Measurements from ENCODE around the gene ZNF200. TPM values are rescaled to one million over a fixed set of nuclear protein-coding genes. Genes with fewer than 3 reads are reported as not detected.
"Not testable (repeated sequence)": the region's sequence is repeated elsewhere in the genome, so short reads cannot be mapped to it uniquely, and the experiment has no call there.

The ZNF200 gene
- total RNA-seq, 4 donors from 2014 or later = 2.2 to 5.7 (median 3.9) TPM

GRCh38 chr16:3281222-3281820, 46.4 kb upstream of the ZNF200 start:
- 88 to 93% methylated on average over 6 of the region's 6 CpGs for WGBS, 2 donors
- intact Hi-C loops (cut with DNase I; ENCODE audit: low total_unique reads) = no loop called here
- TF ChIP-seq CTCF (IDR thresholded peaks at IDR 0.05) (no peak), POLR2A (IDR thresholded peaks at IDR 0.05) (no peak)
- no peak overlapping the region for H3K4me3 ChIP-seq (ENCODE audit: low read depth, poor library complexity, severe bottlenecking)
- DNase-seq (ENCODE audit: low spot score in 2 of 2) = no peak

DNA sequence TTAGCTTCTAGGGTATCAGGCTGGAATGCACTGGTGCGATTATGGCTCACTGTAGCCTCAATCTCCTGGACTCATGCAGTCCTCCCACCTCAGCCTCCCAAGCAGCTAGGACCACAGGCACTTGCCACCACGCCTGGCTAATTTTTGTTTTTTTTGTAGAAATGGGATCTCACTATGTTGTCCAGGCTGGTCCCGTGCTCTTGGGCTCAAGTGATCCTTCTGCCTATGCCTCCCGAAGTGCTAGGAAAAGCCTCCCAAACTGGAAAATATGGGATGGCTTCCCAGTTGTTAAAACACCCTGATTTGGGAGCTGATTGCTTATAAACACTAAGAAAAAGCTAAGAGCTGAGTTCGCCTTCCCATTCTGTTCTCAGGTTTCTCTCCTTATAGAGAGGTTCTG, 41.7 kb upstream of the ZNF200 start:
- DNase-seq (ENCODE audit: low spot score in 2 of 2) = no peak
- 85 to 86% methylated on average over 5 of the region's 5 CpGs for WGBS, 2 donors
- TF ChIP-seq CTCF (IDR thresholded peaks at IDR 0.05) = no peak
- TF ChIP-seq POLR2A (IDR thresholded peaks at IDR 0.05) = no peak
- H3K4me3 ChIP-seq (ENCODE audit: low read depth, poor library complexity, severe bottlenecking) = no peak overlapping the region
- intact Hi-C loops (cut with DNase I; ENCODE audit: low total_unique reads) = no loop called here

GRCh38 chr16:3274947-3275346, 40.0 kb upstream of the ZNF200 start:
- intact Hi-C loops (cut with DNase I; ENCODE audit: low total_unique reads) = no loop called here
- no peak for DNase-seq (ENCODE audit: low spot score in 2 of 2)
- no peak for TF ChIP-seq CTCF (IDR thresholded peaks at IDR 0.05)
- no peak overlapping the region for H3K4me3 ChIP-seq (ENCODE audit: low read depth, poor library complexity, severe bottlenecking)

- WGBS, 2 donors = 53 to 57% methylated on average over 4 of the region's 4 CpGs
- H3K4me3 ChIP-seq (ENCODE audit: low read depth, poor library complexity, severe bottlenecking) = no peak overlapping the region
- intact Hi-C loops (cut with DNase I; ENCODE audit: low total_unique reads) = no loop called here
- TF ChIP-seq POLR2A (IDR thresholded peaks at IDR 0.05) (no peak), CTCF (IDR thresholded peaks at IDR 0.05) (no peak)
- DNase-seq (ENCODE audit: low spot score in 2 of 2) = no peak
Measured at GRCh38 chr16:3274490-3274889, 39.5 kb upstream of the ZNF200 start.

DNA sequence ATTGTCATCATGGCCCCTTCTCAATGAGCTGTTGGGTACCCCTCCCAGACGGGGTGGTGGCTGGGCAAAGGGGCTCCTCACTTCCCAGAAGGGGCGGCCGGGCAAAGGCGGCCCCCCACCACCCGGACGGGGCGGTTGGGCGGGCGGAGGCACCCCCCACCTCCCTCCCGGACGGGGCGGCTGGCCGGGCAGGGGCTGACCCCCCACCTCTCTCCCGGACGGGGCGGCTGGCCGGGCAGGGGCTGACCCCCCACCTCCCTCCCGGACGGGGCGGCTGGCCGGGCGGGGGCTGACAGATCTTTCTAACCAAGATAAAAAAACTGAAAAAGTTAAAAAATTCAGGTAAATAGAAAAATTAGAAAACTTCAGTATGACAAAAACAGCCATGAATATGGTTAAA, 36.3 kb upstream of the ZNF200 start:
- DNase-seq (ENCODE audit: low spot score in 2 of 2); intact Hi-C loops (cut with DNase I; ENCODE audit: low total_unique reads); H3K4me3 ChIP-seq (ENCODE audit: low read depth, poor library complexity, severe bottlenecking): not testable (repeated sequence)
- 94 to 97% methylated on average over 22 of the region's 22 CpGs for WGBS, 2 donors

GRCh38 chr16:3270718-3271117, 35.8 kb upstream of the ZNF200 start:
- DNase-seq (ENCODE audit: low spot score in 2 of 2); H3K4me3 ChIP-seq (ENCODE audit: low read depth, poor library complexity, severe bottlenecking); intact Hi-C loops (cut with DNase I; ENCODE audit: low total_unique reads): not testable (repeated sequence)
- WGBS, 2 donors = 84 to 86% methylated on average over 5 of the region's 5 CpGs

- 79 to 88% methylated on average over 1 of the region's 1 CpG for WGBS, 2 donors
- no peak overlapping the region for H3K4me3 ChIP-seq (ENCODE audit: low read depth, poor library complexity, severe bottlenecking)
- intact Hi-C loops (cut with DNase I; ENCODE audit: low total_unique reads) = no loop called here
- no peak for DNase-seq (ENCODE audit: low spot score in 2 of 2)
- TF ChIP-seq CTCF (IDR thresholded peaks at IDR 0.05) (no peak), POLR2A (IDR thresholded peaks at IDR 0.05) (no peak)
Measured at GRCh38 chr16:3268294-3268693, 33.3 kb upstream of the ZNF200 start.

Data from lower leg skin (tissue), 4 donors.